ENCODE results near the gene GABRG3.

Gene GABRG3

GRCh38 chr15:27579738-27580137 is 608.8 kb downstream of the GABRG3 start:
- no peak for DNase-seq (ENCODE audit: low read depth)

DNA sequence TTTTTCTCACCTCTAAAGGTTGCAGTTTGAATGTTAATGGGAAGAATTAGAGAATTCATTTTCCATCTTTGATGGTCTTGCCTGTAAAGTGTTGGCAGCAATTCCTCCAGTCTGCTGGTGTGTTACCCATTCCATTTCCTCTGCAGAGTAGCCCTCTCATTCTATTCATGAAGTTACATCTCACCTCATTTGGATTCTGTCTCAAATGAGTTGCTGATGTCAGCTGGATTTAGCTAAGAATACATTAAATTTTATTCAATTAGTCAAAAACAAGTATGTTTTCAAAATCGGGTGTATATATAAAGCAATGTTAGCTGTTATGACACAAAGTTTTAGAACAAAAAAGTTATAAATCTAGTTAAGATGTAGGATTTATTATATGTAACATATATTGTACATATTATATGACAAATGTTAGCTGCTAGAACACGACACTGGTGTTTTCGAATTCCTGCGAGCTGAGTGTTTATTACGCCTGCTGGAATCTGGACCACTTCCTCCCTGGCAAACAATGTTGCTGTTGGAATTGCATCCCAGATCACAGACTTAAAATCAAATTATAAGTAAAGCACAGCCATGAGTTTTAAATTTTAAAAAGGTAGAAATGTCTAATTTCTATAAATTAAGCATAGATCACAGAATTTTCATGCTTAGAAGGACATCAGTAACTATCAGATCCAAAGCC is 611.9 kb downstream of the GABRG3 start:
- no peak for DNase-seq (ENCODE audit: low read depth)

- DNase-seq (ENCODE audit: low read depth), result no peak
These were observed 612.7 kb downstream of the GABRG3 start for GRCh38 chr15:27583651-27584050.

DNA sequence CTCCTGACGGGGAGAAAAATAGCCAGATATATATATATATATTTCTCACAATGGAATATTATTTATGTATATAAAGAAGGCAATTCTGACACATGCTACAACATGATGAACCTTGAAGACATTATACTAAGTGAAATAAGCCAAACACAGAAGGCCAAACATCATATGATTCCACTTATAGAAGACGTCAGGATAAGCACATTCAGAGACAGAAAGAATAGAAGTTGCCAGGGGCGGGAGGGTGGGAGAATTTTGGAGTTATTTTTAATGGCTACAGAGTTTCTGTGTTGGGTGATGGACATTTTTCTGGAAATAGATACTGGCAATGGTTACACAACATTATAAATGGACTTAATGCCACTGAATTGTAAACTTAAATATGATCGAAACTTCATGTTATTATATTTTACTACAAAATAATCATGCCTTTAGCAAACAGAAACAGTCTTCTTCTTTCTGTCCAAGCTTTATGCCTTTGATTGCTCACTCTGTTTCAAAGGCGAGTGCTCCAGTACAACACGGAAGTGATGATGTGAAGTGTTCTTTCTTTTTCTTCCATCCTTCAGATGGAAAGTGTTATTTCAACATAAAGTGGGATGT is 614.2 kb downstream of the GABRG3 start:
- no peak for DNase-seq (ENCODE audit: low read depth)

- DNase-seq (ENCODE audit: low read depth), result no peak
These were observed 616.8 kb downstream of the GABRG3 start for GRCh38 chr15:27587810-27588209.

GRCh38 chr15:27589260-27589659 is 618.3 kb downstream of the GABRG3 start:
- DNase-seq (ENCODE audit: low read depth), result no peak

DNA sequence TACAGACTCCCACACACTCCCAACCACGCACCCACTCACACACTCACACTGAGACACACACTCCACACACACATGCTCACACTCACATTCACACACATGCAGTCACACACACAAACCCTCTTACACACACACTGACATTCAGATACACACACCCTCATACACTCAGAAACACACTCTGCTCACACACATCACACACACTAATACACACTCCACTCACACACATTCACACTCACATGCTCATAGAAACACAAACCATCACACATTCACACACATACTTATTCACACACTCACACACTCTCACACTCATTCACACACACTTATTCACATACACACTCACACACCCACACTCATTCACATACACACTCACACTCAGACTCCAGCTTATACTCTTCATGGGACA is 618.8 kb downstream of the GABRG3 start:
- no peak for DNase-seq (ENCODE audit: low read depth)

All from iris pigment epithelial cell (primary cell).